SK-N-SH treated with all-trans-retinoic acid at 6 μM for 48 hours (cell line): ENCODE measurements around the gene ZNF770.

ENCODE experiments used
- ATAC-seq: fragments of 200-7000 bp; cut with Tn5 transposase; 3 replicates; pipeline ENCODE4 v1.9.1; 2020; ENCODE audit warnings: mild to moderate bottlenecking, moderate library complexity
- ARNTL ChIP-seq: fragments of 450-650 bp; formaldehyde crosslinking; IDR thresholded peaks from 2 replicates; pipeline ENCODE4 v1.5.0; 2020; ENCODE audit warnings: low read depth, mild to moderate bottlenecking, moderate library complexity, borderline replicate concordance
- BACH2 ChIP-seq: fragments of 250-450 bp; sonication (Bioruptor Pico); IDR thresholded peaks from 2 replicates; pipeline ENCODE4 v1.9.0; 2021; ENCODE audit warnings: mild to moderate bottlenecking, borderline replicate concordance
- CREB5 ChIP-seq: fragments of 250-450 bp; sonication (Bioruptor Pico); IDR thresholded peaks from 2 replicates; pipeline ENCODE4 v1.5.1; 2020; ENCODE audit warnings: low read depth, mild to moderate bottlenecking, moderate library complexity
- ISL1 ChIP-seq: fragments of 250-450 bp; sonication (Bioruptor Pico); IDR thresholded peaks from 2 replicates; pipeline ENCODE4 v2.1.2; 2022; ENCODE audit warnings: mild to moderate bottlenecking, moderate library complexity
- POU6F1 ChIP-seq: fragments of 250-450 bp; sonication (Bioruptor Pico); IDR thresholded peaks from 2 replicates; pipeline ENCODE4 v1.8.0; 2021; ENCODE audit warnings: low read depth, mild to moderate bottlenecking, moderate library complexity, borderline replicate concordance
- PPARA ChIP-seq: fragments of 250-450 bp; sonication (Bioruptor Pico); IDR thresholded peaks from 2 replicates; pipeline ENCODE4 v1.5.0; 2020; ENCODE audit warnings: mild to moderate bottlenecking, borderline replicate concordance
- RARB ChIP-seq: fragments of 250-450 bp; sonication (Bioruptor Pico); IDR thresholded peaks from 2 replicates; pipeline ENCODE4 v1.8.0; 2021; ENCODE audit warnings: mild to moderate bottlenecking, moderate library complexity
- TOX ChIP-seq: fragments of 250-450 bp; sonication (Bioruptor Pico); IDR thresholded peaks from 2 replicates; pipeline ENCODE4 v1.8.0; 2021; ENCODE audit warnings: mild to moderate bottlenecking, moderate library complexity, borderline replicate concordance
- TSHZ2 ChIP-seq: fragments of 250-450 bp; sonication (Bioruptor Pico); IDR thresholded peaks from 2 replicates; pipeline ENCODE4 v1.5.0; 2020; ENCODE audit warnings: mild to moderate bottlenecking, moderate library complexity
- ZFP30 ChIP-seq: fragments of 450-650 bp; formaldehyde crosslinking; IDR thresholded peaks from 2 replicates; pipeline ENCODE4 v1.5.0; 2022; ENCODE audit warnings: mild to moderate bottlenecking, moderate library complexity
- ZNF565 ChIP-seq: fragments of 450-650 bp; formaldehyde crosslinking; conservative IDR thresholded peaks from 2 replicates; pipeline ENCODE4 v1.5.0; 2020; ENCODE audit warnings: low read depth, mild to moderate bottlenecking, moderate library complexity
- ZNF70 ChIP-seq: fragments of 450-650 bp; formaldehyde crosslinking; IDR thresholded peaks from 2 replicates; pipeline ENCODE4 v1.5.0; 2020; ENCODE audit warnings: mild to moderate bottlenecking, moderate library complexity
- ZNF8 ChIP-seq: fragments of 450-650 bp; formaldehyde crosslinking; IDR thresholded peaks from 2 replicates; pipeline ENCODE4 v1.5.0; 2020; ENCODE audit warnings: mild to moderate bottlenecking, moderate library complexity
- TF ChIP-seq, protein P1 (sequence below): fragments of 250-450 bp; sonication (Bioruptor Pico); IDR thresholded peaks from 2 replicates; pipeline ENCODE4 v1.8.0; 2020; ENCODE audit warnings: mild to moderate bottlenecking, moderate library complexity, borderline replicate concordance
- TF ChIP-seq, protein P2 (sequence below): fragments of 250-450 bp; sonication (Bioruptor Pico); IDR thresholded peaks from 2 replicates; pipeline ENCODE4 v1.5.1; 2021; ENCODE audit warnings: mild to moderate bottlenecking, moderate library complexity

Gene ZNF770

DNA sequence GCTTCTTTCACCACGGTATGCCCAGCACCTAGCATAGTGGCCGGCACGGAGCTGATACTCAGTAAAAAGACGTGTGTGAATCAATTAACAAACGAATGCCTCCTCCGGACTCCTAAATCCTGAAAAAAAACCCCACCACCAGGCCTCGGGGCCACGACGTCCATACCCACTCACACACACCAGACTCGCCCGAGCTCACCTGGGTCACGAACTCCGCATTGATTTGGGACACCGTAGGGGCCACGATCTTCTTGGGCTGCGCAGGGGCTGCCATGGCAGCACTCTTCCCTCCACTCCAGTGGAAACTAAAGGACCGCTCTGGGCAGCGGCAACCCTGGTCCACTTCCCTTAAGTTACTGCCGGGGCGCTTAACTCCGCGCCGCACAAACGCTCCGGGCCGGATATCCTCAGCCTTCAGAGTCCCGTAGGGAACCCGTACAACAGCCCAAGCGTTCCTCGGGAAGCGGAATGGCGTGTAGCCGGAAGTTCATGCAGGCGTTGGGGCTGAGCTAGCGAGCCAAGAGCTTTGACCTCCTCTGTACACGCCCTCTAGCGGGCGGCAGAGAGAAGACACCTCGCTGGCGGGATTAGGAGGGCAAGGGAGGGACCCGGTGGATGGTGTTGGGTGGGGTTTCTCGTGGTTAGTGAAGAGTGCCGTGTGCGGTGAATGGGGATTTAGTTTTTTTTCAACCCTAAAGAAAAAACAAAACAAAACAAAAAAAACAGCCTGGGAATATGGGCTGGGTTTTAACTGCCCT lies 18.6 kb downstream of the ZNF770 start, which contains the start of gene AQR:
AQR (minus strand) TSS at position 403 of the 758 bp plus-strand sequence; CDS start at position 274, 129 bp downstream.
- ATAC-seq = peak; percentile 100

DNA sequence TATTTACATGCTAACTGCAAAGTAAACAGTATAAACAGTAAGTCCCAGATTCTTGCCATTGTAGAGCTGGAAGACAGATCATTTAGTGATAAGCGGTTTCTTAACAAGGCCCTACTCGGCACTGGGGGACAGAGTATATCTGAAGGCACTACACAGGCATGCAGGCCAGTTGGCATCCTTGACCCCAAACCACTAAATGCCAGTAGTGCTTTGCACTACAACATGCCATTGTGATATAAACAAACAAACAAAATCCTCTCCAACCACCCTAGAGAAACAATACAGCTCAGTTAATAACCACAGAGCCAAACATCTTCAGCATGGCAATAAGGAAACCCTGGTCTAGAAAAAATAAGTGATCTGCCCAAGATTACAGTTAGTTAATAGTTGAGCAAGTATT lies 23.8 kb downstream of the ZNF770 start:
- ATAC-seq = no peak
- TF ChIP-seq ARNTL (CRISPR knock-in tag) (no peak), TOX (CRISPR knock-in tag) (no peak), PPARA (CRISPR knock-in tag) (no peak), ISL1 (no peak), POU6F1 (CRISPR knock-in tag) (no peak), BACH2 (CRISPR knock-in tag) (no peak), ZNF565 (CRISPR knock-in tag) (no peak)
- TF ChIP-seq, protein P1, sequence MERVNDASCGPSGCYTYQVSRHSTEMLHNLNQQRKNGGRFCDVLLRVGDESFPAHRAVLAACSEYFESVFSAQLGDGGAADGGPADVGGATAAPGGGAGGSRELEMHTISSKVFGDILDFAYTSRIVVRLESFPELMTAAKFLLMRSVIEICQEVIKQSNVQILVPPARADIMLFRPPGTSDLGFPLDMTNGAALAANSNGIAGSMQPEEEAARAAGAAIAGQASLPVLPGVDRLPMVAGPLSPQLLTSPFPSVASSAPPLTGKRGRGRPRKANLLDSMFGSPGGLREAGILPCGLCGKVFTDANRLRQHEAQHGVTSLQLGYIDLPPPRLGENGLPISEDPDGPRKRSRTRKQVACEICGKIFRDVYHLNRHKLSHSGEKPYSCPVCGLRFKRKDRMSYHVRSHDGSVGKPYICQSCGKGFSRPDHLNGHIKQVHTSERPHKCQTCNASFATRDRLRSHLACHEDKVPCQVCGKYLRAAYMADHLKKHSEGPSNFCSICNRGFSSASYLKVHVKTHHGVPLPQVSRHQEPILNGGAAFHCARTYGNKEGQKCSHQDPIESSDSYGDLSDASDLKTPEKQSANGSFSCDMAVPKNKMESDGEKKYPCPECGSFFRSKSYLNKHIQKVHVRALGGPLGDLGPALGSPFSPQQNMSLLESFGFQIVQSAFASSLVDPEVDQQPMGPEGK (CRISPR knock-in tag) = no peak

More for the DNA sequence above, 18.6 kb downstream of the ZNF770 start, which contains the start of gene AQR:
- TF ChIP-seq ZFP30 (CRISPR knock-in tag) = no peak
- TF ChIP-seq ZNF70 (CRISPR knock-in tag) = no peak
- TF ChIP-seq, protein P1 (CRISPR knock-in tag) = no peak
- no peak for TF ChIP-seq POU6F1 (CRISPR knock-in tag)
- TF ChIP-seq, protein P2, sequence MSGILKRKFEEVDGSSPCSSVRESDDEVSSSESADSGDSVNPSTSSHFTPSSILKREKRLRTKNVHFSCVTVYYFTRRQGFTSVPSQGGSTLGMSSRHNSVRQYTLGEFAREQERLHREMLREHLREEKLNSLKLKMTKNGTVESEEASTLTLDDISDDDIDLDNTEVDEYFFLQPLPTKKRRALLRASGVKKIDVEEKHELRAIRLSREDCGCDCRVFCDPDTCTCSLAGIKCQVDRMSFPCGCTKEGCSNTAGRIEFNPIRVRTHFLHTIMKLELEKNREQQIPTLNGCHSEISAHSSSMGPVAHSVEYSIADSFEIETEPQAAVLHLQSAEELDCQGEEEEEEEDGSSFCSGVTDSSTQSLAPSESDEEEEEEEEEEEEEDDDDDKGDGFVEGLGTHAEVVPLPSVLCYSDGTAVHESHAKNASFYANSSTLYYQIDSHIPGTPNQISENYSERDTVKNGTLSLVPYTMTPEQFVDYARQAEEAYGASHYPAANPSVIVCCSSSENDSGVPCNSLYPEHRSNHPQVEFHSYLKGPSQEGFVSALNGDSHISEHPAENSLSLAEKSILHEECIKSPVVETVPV = no peak
- no peak for TF ChIP-seq RARB (CRISPR knock-in tag)
- no peak for TF ChIP-seq CREB5
- 0 out of 2 replicates have a peak, but pooled peaks have one; percentile 5 for TF ChIP-seq ZNF8 (CRISPR knock-in tag)
- 0 out of 2 replicates have a peak, but pooled peaks have one; percentile 26 for TF ChIP-seq TSHZ2 (CRISPR knock-in tag)
- TF ChIP-seq, all 23 proteins: peak for 2
